Activated CD8-positive, alpha-beta memory T cell treated with anti-CD3 and anti-CD28 coated beads for 48 hours (primary cell): ENCODE results near the gene KISS1R.
"Not testable (repeated sequence)": the region's sequence is repeated elsewhere in the genome, so short reads cannot be mapped to it uniquely, and the experiment has no call there.

Experiments used
- DNase-seq, 3 experiments: peaks; one replicate each; pipeline ENCODE4 v3.0.0-alpha.2; 2020; ENCODE audit warnings: low read depth in 2 of 3, low spot score in 2 of 3

The KISS1R gene

DNA sequence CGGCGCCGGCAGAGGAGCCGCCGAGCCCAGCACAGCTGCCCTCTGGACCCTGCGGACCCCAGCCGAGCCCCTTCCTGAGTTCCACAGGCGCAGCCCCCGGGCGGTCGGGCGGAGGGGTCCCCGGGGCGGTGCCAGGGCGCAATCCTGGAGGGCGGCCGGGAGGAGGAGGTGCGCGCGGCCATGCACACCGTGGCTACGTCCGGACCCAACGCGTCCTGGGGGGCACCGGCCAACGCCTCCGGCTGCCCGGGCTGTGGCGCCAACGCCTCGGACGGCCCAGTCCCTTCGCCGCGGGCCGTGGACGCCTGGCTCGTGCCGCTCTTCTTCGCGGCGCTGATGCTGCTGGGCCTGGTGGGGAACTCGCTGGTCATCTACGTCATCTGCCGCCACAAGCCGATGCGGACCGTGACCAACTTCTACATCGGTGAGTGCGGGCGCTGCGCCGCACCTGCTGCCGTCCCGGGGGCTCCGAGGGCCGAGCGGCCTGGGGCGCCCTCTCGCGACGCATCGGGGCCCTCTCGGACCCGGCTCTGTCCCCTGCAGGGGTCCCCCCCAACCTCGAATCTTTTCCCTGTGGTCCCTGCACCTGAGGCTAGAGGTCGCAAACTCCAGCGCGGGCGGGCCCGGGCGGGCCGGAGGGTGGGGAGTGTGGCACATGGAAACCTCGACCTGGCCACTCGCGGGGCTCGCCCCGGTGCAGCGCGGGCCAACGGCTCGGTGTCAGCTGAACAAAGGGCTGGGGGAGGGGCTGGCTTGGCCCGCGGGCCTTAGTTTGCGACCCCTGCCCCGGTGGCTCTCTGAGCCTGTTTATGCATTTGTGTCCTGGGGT lies at the start of gene KISS1R:
Gene KISS1R, plus strand, starts transcription at position 11 of the 829 bp plus-strand sequence. Its CDS starts 170 bp downstream, at position 181.
- no peak for DNase-seq

DNA sequence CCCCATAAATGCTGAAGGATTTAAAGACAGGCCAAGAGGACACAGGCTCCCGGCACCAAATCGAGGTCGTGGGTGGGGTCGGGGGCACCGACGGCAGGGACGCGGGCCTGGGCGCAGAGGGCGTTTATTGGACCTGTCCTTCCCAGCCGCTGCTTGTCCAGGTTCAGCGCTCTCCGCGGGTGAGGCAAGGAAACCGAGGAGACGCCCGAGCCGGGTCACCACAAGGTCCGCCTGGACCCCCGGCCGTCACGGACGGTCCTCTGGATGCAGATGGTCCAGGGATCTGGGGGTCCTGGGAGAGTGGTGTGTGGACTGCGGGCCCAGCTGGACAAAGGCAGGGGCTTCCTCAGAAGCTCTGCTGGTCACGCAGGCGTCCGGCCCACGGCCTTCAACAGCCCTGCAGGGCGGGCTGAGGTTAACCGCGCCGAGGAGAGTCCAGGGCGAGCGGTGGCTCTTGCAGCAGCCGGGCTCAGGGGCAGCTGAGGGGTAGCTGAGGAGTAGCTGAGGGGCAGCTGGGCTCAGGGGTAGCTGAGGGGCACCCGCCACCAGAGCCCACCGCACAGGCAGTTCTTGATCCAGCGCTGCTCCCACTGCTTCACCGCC lies 49.2 kb upstream of the KISS1R start:
- DNase-seq = no peak

DNA sequence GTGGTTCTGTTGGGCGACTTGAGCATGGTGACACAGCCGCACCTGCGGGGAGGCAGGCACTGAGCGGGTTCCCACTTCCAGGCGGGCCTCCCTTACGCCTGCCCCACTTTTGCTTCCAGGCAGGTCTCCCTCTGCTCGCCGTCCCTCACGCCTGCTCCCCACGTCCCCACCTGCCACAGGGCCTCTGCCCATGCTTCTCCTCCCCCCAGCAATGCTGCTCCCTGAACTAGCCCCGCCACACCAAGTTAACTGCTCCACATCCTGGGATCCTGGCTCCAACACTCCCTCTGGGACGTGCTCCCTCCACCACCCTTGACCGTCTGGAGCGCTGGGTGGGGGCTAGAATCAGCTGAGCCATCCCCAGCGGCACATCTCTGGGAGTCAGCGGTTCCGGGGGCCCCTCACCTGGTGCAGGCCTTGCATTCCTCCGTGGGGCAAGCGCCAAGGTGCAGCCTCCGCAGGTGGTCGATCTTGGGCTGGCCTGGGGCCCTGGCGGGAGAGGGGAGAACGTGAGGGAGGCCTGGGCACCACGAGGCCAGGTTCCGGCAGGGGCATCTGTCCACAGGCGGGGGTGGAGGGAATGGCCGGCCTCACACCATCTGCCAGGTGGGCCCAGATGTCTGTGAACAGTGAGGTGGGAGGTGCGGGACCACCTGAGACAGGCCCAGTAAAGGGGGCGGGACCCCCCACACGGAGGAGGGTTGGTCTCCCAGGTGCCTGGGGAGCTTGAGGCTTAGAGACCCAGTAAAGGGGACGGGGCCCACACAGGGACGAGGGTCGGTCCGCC lies 48.5 kb upstream of the KISS1R start:
- no peak for DNase-seq

DNA sequence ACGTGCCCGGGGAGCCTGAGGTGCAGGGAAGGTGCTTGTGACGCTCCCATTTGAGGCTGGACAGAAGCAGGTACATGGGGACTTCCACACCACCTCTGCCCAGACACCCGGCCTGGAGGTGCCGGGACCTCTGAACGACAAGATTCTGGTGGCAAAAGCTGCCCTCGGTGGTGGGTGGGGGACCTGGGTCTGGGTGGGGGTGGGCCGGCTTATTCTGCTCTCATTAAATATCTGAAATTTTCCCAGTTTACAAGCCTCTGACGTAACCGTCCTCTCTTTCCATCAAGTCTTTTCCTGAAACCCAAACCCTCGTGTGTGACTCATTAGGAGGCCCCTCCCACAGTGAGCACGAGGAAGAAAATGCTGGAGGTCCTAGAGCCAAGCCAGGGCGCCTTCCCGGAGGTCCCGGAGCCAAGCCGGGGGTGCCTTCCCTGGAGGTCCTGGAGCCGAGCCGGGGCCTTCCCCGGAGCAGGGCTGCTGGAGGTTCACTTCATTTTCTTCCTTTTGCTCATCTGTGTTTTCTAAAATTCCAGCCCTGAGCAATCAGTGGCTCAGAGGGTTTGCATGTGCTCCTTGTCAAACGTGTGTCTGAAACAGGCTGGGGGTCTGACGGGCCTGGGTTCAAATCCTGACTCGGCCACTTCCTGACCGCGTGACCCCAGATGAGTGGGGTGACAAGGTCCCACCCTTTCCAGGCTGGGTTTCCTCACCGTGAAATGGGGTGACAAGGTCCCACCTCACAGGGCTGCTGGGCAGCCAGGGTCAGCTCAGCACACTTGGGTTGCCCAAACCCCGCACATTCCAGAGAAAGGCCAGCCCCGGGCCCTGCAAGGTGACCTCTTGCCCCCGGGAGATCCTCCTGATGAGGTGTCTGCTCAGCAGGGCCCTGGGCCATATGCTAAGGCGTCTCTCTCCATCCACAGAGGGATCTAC lies 47.6 kb upstream of the KISS1R start:
- no peak for DNase-seq

DNA sequence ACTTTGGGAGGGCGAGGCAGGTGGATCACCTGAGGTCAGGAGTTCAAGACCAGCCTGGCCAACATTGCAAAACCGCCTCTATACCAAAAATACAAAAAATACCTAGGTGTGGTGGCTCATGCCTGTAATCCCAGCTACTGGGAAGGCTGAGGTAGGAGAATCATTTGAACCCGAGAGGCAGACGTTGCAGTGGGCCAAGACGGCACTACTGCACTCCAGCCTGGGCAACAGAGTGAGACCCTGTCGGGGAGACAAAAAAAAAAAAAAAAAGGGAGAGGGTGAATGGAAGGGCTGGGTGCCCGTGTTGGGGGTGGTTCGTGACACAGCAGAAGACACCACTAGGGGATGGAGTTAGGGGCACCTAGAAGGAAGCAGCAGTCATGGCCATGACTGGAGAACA lies 46.8 kb upstream of the KISS1R start:
- DNase-seq = no peak

DNA sequence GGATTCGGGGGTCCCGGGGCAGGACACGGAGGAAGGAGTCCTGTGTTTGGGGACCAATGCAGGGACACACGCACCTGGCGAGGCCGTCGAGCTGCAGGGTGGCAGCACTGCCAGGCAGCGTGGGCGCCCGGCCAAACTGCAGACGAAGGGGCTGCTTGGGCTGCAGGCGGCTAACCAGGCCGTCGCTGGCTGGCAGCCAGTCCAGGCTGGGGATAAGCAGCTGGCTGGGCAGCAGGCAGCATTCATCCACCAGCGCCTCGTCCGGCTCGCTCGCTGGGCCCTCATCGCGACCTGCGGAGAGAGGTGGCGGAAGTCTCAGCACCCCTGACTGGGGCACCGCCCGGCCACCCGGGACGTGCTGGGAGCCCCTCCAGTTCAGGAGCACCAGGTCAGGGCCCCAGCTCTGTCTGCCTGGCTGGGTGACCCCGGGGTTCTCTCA lies 46.2 kb upstream of the KISS1R start:
- no peak for DNase-seq

DNA sequence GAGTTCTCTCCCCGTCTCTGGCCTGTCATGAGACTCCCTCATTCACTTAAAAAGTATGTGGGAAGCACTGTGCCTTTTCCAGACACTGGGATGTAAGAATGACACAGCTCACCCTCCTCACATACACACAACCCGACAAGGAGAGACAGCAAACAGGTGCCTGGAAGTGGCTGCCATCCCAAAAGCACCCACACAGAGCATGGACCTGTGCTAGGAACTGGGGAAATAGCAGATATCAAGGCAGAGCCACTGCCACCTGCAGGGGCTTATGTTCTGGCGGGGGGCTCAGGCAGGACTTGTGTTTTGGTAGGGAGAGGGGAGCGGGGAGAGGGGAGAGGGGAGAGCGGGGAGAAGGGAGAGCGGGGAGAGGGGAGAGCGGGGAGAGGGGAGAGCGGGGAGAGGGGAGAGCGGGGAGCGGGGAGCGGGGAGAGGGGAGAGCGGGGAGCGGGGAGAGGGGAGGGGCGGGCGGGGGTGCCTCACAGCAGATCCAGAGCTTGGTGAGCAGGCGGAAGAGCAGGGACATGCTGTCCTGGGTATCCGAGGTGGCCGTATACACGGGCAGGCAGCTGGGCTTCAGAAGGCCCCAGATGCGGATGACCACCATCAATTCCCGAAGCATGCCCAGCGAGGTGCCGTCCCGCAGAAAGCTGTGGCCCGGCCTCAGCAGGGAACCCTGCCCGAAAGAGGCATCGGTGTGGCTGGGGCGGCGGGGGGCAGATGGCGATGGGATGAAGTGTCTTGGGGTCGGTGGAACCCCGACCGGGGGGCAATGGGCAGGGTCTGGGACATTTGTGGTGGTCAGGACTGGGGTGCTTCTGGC lies 45.5 kb upstream of the KISS1R start:
- DNase-seq = no peak

DNA sequence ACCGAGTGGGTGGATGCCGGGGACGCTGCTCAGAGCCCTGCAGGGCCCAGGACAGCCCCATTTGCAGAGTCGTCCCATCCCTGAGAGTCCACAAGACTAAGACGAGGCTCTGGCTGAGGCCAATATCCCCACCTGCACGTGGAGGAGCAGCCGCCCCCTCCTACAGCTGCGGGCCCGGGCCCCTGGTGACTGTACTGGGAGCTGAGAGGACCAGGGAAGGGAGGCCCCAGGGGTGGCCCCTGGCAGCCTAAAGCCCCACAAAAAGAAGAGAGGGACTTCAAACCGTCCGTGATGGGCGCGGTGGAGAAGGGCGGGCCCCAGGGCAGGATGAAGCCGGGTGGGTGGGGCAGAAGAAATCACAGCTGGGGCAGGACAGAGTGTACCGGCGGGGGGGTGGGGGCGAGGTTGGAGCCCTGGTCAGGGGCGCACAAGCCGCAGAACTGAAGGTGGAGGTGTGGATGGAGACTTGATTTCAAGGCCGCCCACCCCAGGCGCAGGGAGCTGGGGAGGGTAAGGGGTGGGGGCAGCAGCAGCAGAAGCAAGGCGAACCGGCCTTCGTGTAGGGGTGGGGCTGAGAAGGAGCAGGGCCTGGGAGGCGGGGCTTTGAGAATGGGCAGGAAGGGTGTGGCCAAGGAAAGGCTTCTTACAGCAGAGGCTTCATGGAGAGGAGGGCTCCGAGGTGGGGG lies 44.7 kb upstream of the KISS1R start:
- peak in 2 of 3 experiments; percentile 51 to 56 for DNase-seq

DNA sequence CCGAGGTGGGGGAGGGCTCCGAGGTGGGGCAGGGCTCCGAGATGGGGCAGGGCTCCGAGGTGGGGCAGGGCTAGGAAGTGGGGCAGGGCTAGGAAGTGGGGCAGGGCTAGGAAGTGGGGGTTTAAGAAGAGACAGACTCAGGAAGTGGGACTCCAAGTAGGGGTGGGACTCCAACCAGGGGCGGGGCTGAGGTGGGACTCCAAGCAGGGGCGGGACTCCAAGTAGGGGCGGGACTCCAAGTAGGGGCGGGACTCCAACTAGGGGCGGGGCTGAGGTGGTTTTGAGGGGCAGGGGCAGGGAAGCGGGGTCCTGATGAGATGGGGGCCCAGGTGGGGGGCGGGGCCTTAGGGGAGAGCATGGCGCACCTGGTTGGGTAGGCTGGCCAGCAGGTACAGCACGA lies 44.0 kb upstream of the KISS1R start:
- DNase-seq = peak in 1 of 3 experiments; percentile 44

DNA sequence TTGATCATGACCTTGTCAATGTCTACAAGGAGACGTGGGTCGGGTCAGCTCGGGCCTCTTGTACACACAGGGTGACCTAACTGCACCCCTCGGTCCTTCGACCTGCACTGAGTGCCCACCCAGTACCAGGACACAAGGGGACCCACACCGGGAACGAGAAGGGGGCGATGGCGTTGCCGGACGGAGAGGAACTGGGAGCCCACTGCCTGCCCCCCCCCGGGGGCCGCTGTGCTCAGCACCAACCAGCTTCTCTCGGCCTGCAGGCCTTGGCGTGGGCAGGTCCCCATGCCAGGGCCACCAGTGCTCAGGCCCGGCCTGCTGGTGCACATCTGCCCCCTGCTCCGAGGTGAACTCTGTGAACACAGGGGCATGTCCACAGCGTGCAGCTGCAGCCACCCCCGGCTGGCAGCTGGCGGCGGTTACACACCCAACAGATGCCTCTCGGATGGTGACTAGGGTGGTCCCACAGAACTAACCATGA lies 43.5 kb upstream of the KISS1R start:
- DNase-seq = no peak

DNA sequence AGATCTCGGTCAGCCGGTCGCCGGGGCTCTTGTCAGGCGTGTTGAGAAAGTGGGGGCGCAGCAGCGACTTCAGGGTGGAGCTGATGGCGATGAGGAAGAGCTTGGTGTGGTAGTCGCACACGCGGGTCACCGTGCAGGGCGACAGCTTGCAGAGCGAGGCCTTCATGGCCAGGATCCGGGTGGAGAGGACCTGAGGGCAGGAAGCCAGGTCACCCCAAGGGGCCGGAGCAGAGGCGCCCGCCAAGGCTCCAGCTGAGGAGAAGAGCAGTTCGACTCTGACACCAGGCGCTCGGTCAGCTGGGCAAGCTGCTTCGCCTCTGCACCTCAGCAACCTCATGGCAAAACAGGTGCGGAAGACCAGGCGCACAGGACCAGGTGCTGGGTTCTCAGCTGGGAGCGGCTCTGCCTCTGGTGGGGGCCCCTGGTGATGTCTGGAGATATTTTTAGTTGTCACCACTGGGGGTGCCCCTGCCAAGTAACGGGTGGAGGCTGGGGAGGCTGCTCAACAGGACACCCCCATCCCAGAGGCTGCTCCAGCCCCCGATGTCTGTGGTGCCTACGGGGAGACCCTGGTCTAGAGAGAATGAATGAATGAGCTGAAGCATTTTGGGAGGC lies 41.8 kb upstream of the KISS1R start:
- no peak for DNase-seq

DNA sequence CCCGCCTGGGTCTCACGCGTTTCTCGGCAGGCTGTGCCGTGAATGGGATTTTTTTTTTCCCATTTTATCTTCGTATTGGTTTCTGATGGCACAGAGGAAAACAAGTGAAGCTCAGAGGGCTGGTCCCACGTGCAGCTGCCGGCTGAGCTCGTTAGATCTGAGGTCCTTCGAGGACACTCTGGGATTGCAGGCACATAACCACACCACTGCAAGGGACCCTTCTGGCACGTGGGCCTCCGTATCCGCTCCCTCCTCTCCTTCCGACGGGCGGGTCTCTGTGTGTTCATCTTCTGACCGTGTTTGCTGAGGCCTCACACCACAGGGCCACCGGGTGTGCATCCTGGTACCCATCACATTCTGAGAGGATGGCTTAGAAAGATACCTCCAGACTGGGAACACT lies 41.0 kb upstream of the KISS1R start:
- DNase-seq = no peak

DNA sequence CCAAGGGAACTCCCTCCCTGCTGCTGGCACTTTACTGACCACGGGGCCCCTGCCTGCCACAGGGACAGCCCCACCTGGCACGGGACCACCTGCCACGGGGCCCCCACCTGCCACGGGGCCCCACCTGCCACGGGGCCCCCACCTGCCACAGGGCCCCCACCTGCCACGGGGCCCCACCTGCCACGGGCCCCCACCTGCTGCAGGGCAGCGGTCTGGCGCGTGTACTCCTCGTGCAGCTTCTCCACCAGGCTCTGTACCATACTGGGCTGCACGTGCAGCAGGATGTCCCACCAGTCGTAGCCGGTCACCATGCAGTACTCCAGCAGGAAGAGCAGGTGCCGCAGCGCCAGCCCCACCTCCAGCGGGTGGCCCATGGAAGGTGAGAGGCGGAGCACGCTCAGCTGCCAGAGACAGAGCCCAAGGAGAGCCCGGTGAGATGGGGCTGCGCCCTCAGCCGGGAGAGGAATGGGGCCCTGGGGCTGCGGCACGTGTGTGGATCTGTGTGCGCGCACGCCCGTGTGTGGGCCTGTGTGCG lies 40.3 kb upstream of the KISS1R start:
- no peak for DNase-seq

DNA sequence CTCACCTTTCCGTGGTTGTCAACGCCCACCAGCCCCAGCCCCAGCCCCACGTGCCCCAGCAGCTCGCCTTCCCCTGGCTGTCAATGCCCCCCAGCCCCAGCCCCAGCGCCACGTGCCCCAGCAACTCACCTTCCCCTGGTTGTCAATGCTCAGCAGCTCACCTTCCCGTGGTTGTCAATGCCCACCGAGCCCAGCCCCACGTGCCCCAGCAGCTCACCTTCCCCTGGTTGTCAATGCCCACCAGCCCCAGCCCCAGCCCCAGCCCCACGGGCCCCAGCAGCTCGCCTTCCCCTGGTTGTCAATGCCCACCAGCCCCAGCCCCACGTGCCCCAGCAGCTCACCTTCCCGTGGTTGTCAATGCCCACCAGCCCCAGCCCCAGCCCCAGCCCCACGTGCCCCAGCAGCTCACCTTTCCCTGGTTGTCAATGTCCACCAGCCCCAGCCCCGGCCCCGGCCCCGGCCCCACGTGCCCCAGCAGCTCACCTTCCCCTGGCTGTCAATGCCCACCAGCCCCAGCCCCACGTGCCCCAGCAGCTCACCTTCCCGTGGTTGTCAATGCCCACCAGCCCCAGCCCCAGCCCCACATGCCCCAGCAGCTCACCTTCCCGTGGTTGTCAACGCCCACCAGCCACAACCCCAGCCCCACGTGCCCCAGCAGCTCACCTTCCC lies 39.0 kb upstream of the KISS1R start:
- not testable (repeated sequence) for DNase-seq

DNA sequence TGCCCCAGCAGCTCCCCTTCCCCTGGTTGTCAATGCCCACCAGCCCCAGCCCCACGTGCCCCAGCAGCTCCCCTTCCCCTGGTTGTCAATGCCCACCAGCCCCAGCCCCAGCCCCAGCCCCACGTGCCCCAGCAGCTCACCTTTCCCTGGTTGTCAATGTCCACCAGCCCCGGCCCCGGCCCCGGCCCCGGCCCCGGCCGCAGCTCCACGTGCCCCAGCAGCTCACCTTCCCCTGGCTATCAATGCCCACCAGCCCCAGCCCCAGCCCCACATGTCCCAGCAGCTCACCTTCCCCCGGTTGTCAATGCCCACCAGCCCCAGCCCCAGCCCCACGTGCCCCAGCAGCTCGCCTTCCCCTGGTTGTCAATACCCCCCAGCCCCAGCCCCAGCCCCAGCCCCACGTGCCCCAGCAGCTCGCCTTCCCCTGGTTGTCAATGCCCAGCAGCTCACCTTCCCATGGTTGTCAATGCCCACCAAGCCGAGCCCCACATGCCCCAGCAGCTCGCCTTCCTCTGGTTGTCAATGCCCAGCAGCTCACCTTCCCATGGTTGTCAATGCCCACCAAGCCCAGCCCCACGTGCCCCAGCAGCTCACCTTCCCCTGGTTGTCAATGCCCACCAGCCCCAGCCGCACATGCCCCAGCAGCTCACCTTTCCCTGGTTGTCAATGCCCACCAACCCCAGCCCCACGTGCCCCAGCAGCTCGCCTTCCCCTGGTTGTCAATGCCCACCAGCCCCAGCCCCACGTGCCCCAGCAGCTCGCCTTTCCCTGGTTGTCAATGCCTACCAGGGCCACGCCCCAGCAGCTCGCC lies 38.2 kb upstream of the KISS1R start:
- DNase-seq = not testable (repeated sequence)

DNA sequence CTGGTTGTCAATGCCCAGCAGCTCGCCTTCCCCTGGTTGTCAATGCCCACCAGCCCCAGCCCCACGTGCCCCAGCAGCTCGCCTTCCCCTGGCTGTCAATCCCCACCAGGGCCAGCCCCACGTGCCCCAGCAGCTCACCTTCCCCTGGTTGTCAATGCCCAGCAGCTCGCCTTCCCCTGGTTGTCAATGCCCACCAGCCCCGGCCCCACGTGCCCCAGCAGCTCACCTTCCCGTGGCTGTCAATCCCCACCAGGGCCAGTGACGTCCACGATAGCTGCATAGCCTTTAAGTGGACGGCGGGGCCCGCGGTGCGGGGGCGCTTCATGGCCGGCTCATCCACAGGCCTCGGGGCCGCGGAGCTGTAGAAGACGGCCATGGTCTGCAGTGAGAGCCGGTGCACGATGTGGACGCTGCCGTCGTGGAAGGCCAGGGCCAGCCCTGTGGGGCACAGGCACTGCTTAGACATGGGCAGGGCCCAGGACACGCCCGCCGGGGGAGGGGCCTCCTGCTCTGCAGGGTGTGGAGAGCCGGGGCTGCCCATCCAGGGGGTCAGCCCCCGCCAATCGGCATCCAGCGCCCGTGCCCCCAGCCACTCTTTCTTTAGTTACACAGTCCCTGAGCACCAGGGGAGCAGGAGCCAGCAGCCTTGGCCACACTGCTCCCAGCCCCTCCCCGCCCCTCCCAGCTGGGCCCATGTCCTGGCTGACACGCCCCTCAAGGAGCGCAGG lies 37.3 kb upstream of the KISS1R start:
- DNase-seq = no peak
